ENCODE data around the gene EPS8L3. TPM values are rescaled to one million over a fixed set of nuclear protein-coding genes. Genes with fewer than 3 reads are reported as not detected.

Gene EPS8L3
- total RNA-seq, 1 experiment from 2014 or later, result not detected

GRCh38 chr1:109765896-109766615 is 2.3 kb upstream of the EPS8L3 start:
- no peak overlapping the region for H2AFZ ChIP-seq (ENCODE audit: low read length)
- H3K27ac ChIP-seq (ENCODE audit: low read length), result no peak overlapping the region
- no peaks in the 10 kb centered on the region for H3K4me1 ChIP-seq (ENCODE audit: low read length)
- DNase-seq, result no peak
- H3K4me2 ChIP-seq (ENCODE audit: low read depth, low read length, poor library complexity, severe bottlenecking), result no peak overlapping the region
- no peaks in the 10 kb centered on the region for H3K9me2 ChIP-seq (replicated peaks; ENCODE audit: insufficient read depth, low read length)
- H4K20me1 ChIP-seq (ENCODE audit: insufficient read depth, low read depth, low read length), result no peaks in the 10 kb centered on the region
- no peaks in the 10 kb centered on the region for H3K9me3 ChIP-seq (ENCODE audit: low read length)
- no peaks in the 10 kb centered on the region for H3K27me3 ChIP-seq (ENCODE audit: low read length)
- H3K36me3 ChIP-seq (ENCODE audit: insufficient read depth, low read length), result no peaks in the 10 kb centered on the region
- H3K4me3 ChIP-seq (ENCODE audit: low read length), result no peak overlapping the region
- H3K79me2 ChIP-seq (ENCODE audit: low read length), result no peaks in the 10 kb centered on the region
- no peak overlapping the region for H3K9ac ChIP-seq (ENCODE audit: low read length)

DNA sequence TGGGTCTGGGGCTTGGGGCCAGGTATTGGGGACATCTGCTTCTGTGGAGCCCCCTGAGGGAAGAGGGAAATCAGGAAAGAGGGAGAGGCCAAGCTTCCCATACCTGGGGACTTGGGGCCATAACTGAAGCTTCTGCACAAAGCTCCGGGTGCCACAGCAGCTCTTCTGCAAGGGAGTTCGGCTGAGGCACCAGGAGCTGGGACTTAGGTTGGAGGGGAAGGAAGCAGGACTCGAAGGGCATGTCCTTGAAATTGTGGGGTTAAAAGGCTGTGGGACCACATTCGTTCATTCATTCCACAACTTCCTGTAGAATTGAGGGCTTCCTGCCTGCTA is 1.7 kb upstream of the EPS8L3 start:
- no peaks in the 10 kb centered on the region for H4K20me1 ChIP-seq (ENCODE audit: insufficient read depth, low read depth, low read length)
- H3K9me2 ChIP-seq (replicated peaks; ENCODE audit: insufficient read depth, low read length), result no peaks in the 10 kb centered on the region
- no peaks in the 10 kb centered on the region for H3K36me3 ChIP-seq (ENCODE audit: insufficient read depth, low read length)
- no peaks in the 10 kb centered on the region for H3K27me3 ChIP-seq (ENCODE audit: low read length)
- no peak overlapping the region for H3K4me3 ChIP-seq (ENCODE audit: low read length)
- no peaks in the 10 kb centered on the region for H3K9me3 ChIP-seq (ENCODE audit: low read length)
- no peak overlapping the region for H3K9ac ChIP-seq (ENCODE audit: low read length)
- no peak overlapping the region for H2AFZ ChIP-seq (ENCODE audit: low read length)
- DNase-seq, result no peak
- no peaks in the 10 kb centered on the region for H3K79me2 ChIP-seq (ENCODE audit: low read length)
- no peaks in the 10 kb centered on the region for H3K4me1 ChIP-seq (ENCODE audit: low read length)
- H3K27ac ChIP-seq (ENCODE audit: low read length), result no peak overlapping the region
- no peak overlapping the region for H3K4me2 ChIP-seq (ENCODE audit: low read depth, low read length, poor library complexity, severe bottlenecking)

DNA sequence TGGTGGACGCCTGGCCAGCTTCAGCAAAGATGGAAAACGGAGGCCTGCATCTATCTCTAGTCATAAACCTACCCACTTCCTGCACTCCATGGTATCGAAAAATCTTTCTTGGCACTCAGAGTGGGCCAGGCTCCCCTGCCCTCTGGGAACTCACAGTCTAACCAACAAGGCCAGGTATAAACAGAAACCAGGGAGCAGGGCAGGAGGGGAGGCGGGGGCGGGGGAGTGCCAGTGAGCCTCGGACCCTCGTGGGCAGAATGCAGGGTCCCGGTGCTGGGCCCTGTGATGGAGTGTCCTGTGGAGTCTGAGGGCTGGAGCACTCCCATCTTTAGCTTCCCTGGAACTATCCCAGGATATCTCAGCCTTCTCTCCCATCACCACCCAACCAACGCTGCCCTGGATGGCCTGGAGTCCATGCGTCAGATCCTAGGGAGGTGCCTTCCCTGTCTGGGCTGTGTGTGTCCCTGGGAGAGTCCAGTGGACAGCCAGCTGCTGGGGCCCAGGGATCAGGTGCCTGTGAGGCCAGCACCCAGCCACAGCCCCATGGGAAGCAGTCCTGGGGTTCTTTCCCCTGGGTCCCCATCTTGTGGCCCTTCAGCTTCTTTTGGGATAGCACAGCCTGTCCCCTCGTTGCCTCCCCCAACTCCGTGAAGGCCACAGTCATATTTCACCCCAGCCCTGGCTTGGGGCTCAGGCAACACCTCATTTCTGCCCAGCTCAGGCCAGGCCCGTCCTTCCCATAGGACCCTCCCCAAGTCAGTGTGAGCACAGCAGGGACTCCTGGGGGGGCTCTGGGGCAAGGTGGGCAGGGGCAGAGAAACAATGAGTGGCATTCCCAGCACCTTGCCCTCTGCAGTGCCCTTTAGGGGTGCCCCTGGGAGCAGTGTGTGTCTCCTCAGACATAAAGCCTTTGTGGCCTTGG is 1.1 kb upstream of the EPS8L3 start:
- no peak for DNase-seq
- no peak overlapping the region for H3K4me2 ChIP-seq (ENCODE audit: low read depth, low read length, poor library complexity, severe bottlenecking)
- no peaks in the 10 kb centered on the region for H3K79me2 ChIP-seq (ENCODE audit: low read length)

GRCh38 chr1:109762821-109763645 is 690 bp downstream of the EPS8L3 start:
- Histone ChIP-seq H3K27ac (ENCODE audit: low read length) (no peak overlapping the region), H3K9me3 (ENCODE audit: low read length) (no peaks in the 10 kb centered on the region), H2AFZ (ENCODE audit: low read length) (no peak overlapping the region), H3K9me2 (replicated peaks; ENCODE audit: insufficient read depth, low read length) (no peaks in the 10 kb centered on the region), H3K4me2 (ENCODE audit: low read depth, low read length, poor library complexity, severe bottlenecking) (no peak overlapping the region), H3K4me3 (ENCODE audit: low read length) (no peak overlapping the region), H3K4me1 (ENCODE audit: low read length) (no peaks in the 10 kb centered on the region), H3K36me3 (ENCODE audit: insufficient read depth, low read length) (no peaks in the 10 kb centered on the region), H3K79me2 (ENCODE audit: low read length) (no peaks in the 10 kb centered on the region), H4K20me1 (ENCODE audit: insufficient read depth, low read depth, low read length) (no peaks in the 10 kb centered on the region), H3K27me3 (ENCODE audit: low read length) (no peaks in the 10 kb centered on the region), H3K9ac (ENCODE audit: low read length) (no peak overlapping the region)
- no peak for DNase-seq

More for the DNA sequence above, 1.1 kb upstream of the EPS8L3 start:
- Histone ChIP-seq H3K27me3 (ENCODE audit: low read length) (no peaks in the 10 kb centered on the region), H3K4me3 (ENCODE audit: low read length) (no peak overlapping the region), H3K9me3 (ENCODE audit: low read length) (no peaks in the 10 kb centered on the region), H3K27ac (ENCODE audit: low read length) (no peak overlapping the region), H3K9ac (ENCODE audit: low read length) (no peak overlapping the region), H2AFZ (ENCODE audit: low read length) (no peak overlapping the region), H4K20me1 (ENCODE audit: insufficient read depth, low read depth, low read length) (no peaks in the 10 kb centered on the region), H3K9me2 (replicated peaks; ENCODE audit: insufficient read depth, low read length) (no peaks in the 10 kb centered on the region), H3K4me1 (ENCODE audit: low read length) (no peaks in the 10 kb centered on the region), H3K36me3 (ENCODE audit: insufficient read depth, low read length) (no peaks in the 10 kb centered on the region)

DNA sequence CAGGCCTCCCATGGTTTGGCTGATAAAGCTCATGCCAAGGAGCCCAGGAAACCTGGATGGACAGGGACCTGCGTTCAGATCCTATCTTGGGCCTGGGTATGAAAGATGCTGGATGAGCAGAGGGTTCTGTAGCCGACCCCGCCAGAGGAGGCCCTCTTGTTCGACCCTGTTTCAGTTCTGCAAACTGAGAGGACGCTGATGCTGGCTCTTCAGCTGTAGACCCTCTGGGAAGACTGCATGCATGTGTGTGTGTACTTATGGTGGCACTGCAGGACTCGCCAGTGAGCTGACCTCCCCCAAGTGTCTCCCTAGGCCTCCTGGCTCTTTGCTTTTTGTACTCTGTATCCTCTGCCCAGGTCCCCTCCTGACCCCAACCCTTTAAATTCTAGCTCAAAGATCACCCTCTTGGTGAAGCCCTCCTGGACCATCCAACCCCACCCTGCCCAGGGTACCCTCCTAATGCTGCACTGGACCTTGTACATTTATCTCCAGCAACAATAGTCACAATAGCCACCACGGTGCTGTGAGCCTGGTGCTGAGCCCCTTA is 1.6 kb downstream of the EPS8L3 start:
- H3K27me3 ChIP-seq (ENCODE audit: low read length), result no peaks in the 10 kb centered on the region
- no peaks in the 10 kb centered on the region for H4K20me1 ChIP-seq (ENCODE audit: insufficient read depth, low read depth, low read length)
- no peaks in the 10 kb centered on the region for H3K9me3 ChIP-seq (ENCODE audit: low read length)
- H3K9ac ChIP-seq (ENCODE audit: low read length), result no peak overlapping the region
- H3K36me3 ChIP-seq (ENCODE audit: insufficient read depth, low read length), result no peaks in the 10 kb centered on the region
- H3K79me2 ChIP-seq (ENCODE audit: low read length), result no peaks in the 10 kb centered on the region
- H3K27ac ChIP-seq (ENCODE audit: low read length), result no peak overlapping the region
- H2AFZ ChIP-seq (ENCODE audit: low read length), result no peak overlapping the region
- no peaks in the 10 kb centered on the region for H3K9me2 ChIP-seq (replicated peaks; ENCODE audit: insufficient read depth, low read length)
- DNase-seq, result no peak
- no peak overlapping the region for H3K4me2 ChIP-seq (ENCODE audit: low read depth, low read length, poor library complexity, severe bottlenecking)
- no peaks in the 10 kb centered on the region for H3K4me1 ChIP-seq (ENCODE audit: low read length)
- no peak overlapping the region for H3K4me3 ChIP-seq (ENCODE audit: low read length)

GRCh38 chr1:109761227-109762038 is 2.3 kb downstream of the EPS8L3 start:
- Histone ChIP-seq H3K36me3 (ENCODE audit: insufficient read depth, low read length) (no peaks in the 10 kb centered on the region), H3K27me3 (ENCODE audit: low read length) (no peaks in the 10 kb centered on the region), H3K9ac (ENCODE audit: low read length) (no peak overlapping the region), H3K27ac (ENCODE audit: low read length) (no peak overlapping the region), H3K4me3 (ENCODE audit: low read length) (no peak overlapping the region), H3K9me3 (ENCODE audit: low read length) (no peaks in the 10 kb centered on the region), H2AFZ (ENCODE audit: low read length) (no peak overlapping the region), H3K79me2 (ENCODE audit: low read length) (no peaks in the 10 kb centered on the region), H3K4me1 (ENCODE audit: low read length) (no peaks in the 10 kb centered on the region), H3K4me2 (ENCODE audit: low read depth, low read length, poor library complexity, severe bottlenecking) (no peak overlapping the region), H3K9me2 (replicated peaks; ENCODE audit: insufficient read depth, low read length) (no peaks in the 10 kb centered on the region), H4K20me1 (ENCODE audit: insufficient read depth, low read depth, low read length) (no peaks in the 10 kb centered on the region)
- DNase-seq, result no peak

DNA sequence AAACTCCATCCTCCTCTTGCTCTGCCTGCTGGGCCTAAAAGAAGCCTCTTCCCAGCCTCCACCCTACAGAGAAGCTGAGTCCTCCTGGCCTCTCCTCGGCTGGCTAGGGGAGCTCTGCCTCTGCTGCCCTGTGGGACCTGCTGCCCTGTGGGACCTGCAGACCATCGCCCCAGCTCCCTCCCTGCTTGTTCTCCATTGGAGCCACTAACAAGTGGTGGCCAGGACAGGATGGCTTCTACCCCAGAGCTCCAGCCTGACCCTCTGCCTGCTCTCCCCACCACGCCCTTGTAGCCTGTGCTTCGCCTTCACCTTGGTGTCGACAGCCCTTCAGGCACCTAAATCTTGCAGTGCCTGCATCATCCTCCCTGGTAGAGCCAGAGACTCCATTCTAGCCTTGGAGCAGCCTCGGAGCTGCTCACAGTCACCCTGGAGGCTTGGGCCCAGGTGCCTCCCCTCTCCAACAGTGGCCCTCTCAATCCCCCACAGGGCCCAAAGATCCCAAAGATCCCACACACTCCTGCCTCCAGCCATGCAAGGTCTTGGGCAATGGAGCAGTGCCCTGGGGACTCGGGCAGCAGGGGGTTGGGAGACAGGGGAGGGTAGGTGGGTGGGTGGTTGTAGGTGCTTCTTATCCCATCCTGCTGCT is 3.0 kb downstream of the EPS8L3 start:
- Histone ChIP-seq H4K20me1 (ENCODE audit: insufficient read depth, low read depth, low read length) (no peaks in the 10 kb centered on the region), H3K9me2 (replicated peaks; ENCODE audit: insufficient read depth, low read length) (no peaks in the 10 kb centered on the region), H3K9ac (ENCODE audit: low read length) (no peak overlapping the region), H3K27me3 (ENCODE audit: low read length) (no peaks in the 10 kb centered on the region), H3K4me2 (ENCODE audit: low read depth, low read length, poor library complexity, severe bottlenecking) (no peak overlapping the region), H2AFZ (ENCODE audit: low read length) (no peak overlapping the region), H3K4me3 (ENCODE audit: low read length) (no peak overlapping the region), H3K9me3 (ENCODE audit: low read length) (no peaks in the 10 kb centered on the region), H3K36me3 (ENCODE audit: insufficient read depth, low read length) (no peaks in the 10 kb centered on the region), H3K4me1 (ENCODE audit: low read length) (peaks cover 5% of the 10 kb centered on the region), H3K27ac (ENCODE audit: low read length) (no peak overlapping the region), H3K79me2 (ENCODE audit: low read length) (no peaks in the 10 kb centered on the region)
- DNase-seq, result no peak
